Endodermal cell (in vitro differentiated cells): ENCODE measurements around the gene RMND1. TPM values are rescaled to one million over a fixed set of nuclear protein-coding genes. Genes with fewer than 3 reads are reported as not detected.

Source experiments
- DNase-seq: peaks from one replicate; pipeline ENCODE4 v3.0.0-alpha.2; 2017
- H3K27ac ChIP-seq: 2 replicates; pipeline ENCODE4 v1.5.1; 2013; ENCODE audit warnings: mild to moderate bottlenecking, low read depth, low read length, moderate library complexity
- H3K27me3 ChIP-seq: 2 replicates; pipeline ENCODE4 v1.6.1; 2013; ENCODE audit warnings: mild to moderate bottlenecking, low read length, moderate library complexity; ENCODE audit not compliant: insufficient read depth, control insufficient read depth, poor library complexity, severe bottlenecking
- H3K36me3 ChIP-seq: 2 replicates; pipeline ENCODE4 v1.7.0; 2013; ENCODE audit warnings: mild to moderate bottlenecking, low read length, moderate library complexity; ENCODE audit not compliant: control insufficient read depth, insufficient read depth
- H3K4me1 ChIP-seq: one replicate; pipeline ENCODE4 v1.7.0; 2013; ENCODE audit warnings: low read length; ENCODE audit not compliant: control insufficient read depth, insufficient read depth
- H3K4me3 ChIP-seq: 2 replicates; pipeline ENCODE4 v1.5.1; 2013; ENCODE audit warnings: mild to moderate bottlenecking, low read length, moderate library complexity
- H3K9ac ChIP-seq: 2 replicates; pipeline ENCODE4 v1.6.1; 2013; ENCODE audit warnings: mild to moderate bottlenecking, low read length, moderate library complexity; ENCODE audit not compliant: poor library complexity, severe bottlenecking; ENCODE audit errors: extremely low read depth
- H3K9me3 ChIP-seq: 2 replicates; pipeline ENCODE4 v1.6.1; 2013; ENCODE audit warnings: mild to moderate bottlenecking, low read length, moderate library complexity; ENCODE audit not compliant: control insufficient read depth
- H3K27ac Mint-ChIP-seq: 2 replicates; pipeline ENCODE4 v1.8.0; 2020; ENCODE audit warnings: mixed read lengths
- H3K27me3 Mint-ChIP-seq: 2 replicates; pipeline ENCODE4 v1.8.0; 2021; ENCODE audit warnings: mild to moderate bottlenecking, mixed read lengths; ENCODE audit not compliant: insufficient read depth
- H3K36me3 Mint-ChIP-seq: 2 replicates; pipeline ENCODE4 v1.8.0; 2020; ENCODE audit warnings: low read depth, mixed read lengths
- H3K4me1 Mint-ChIP-seq: 2 replicates; pipeline ENCODE4 v1.8.0; 2020; ENCODE audit warnings: mixed read lengths
- H3K4me3 Mint-ChIP-seq: 2 replicates; pipeline ENCODE4 v1.8.0; 2020; ENCODE audit warnings: mild to moderate bottlenecking, moderate library complexity, mixed read lengths
- H3K9me3 Mint-ChIP-seq: 2 replicates; pipeline ENCODE4 v1.8.0; 2020; ENCODE audit warnings: mild to moderate bottlenecking, mixed read lengths
- WGBS, 2 experiments: methylation state at CpG; one replicate each; pipeline versions ENCODE4 v1.1.5 to v1.1.7; 2013; ENCODE audit warnings: missing lambda C conversion rate in 2 of 2, mixed read lengths in 1 of 2; ENCODE audit not compliant: insufficient coverage in 1 of 2, insufficient read length in 1 of 2; 5-methylcytosine and 5-hydroxymethylcytosine counted together
- total RNA-seq, 2 donors: library from RNA; stranded (reverse); fragmentation: NEBNext Ultra II Directional in 1 of 2; extraction: Animal tissue kit (Norgen Biotek cat#: 25700) in 1 of 2; gene quantifications; 2 replicates in 1 of 2; 3 replicates in 1 of 2; pipeline ENCODE4 v1.2.1, GENCODE V29; 2021
- TF ChIP-seq, protein P1 (sequence below): fragments of 200-600 bp; sonication (generic); conservative IDR thresholded peaks from 2 replicates; pipeline ENCODE4 v1.5.0; 2021; ENCODE audit warnings: antibody characterized with exemption, mild to moderate bottlenecking

RMND1 gene
- total RNA-seq, 2 donors from 2014 or later, result 40.8 to 45.4 TPM

DNA sequence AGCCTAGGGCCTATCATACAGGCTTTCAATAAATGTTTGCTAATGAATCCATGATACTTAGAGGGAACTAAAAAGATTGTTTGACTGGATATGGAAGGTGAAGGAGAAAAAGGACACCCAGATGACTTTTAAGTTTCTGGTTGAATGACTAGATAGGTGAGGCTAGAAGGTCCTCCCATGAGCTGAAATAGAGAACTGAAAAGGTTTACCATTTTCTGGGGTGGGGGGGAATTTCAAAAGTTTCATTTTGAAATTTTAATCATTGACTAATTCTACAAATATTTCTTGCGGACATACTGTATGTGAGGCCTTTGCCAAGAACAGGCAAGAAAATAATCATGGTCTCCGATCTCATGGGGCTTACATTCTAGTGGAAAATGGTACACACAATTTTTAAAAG, 42.7 kb downstream of the RMND1 start:
- Histone ChIP-seq H3K27me3 (no peaks in the 10 kb centered on the region), H3K9ac (no peak overlapping the region), H3K4me1 (no peaks in the 10 kb centered on the region), H3K4me3 (no peak overlapping the region), H3K36me3 (peaks cover 91% of the 10 kb centered on the region), H3K9me3 (peaks cover 19% of the 10 kb centered on the region), H3K27ac (no peak overlapping the region)
- Mint-ChIP-seq H3K4me3 (no peak overlapping the region), H3K27ac (peak overlapping the region; percentile 35), H3K27me3 (no peaks in the 10 kb centered on the region), H3K36me3 (peaks cover 81% of the 10 kb centered on the region), H3K9me3 (no peaks in the 10 kb centered on the region), H3K4me1 (peaks cover 9% of the 10 kb centered on the region)
- TF ChIP-seq, protein P1, sequence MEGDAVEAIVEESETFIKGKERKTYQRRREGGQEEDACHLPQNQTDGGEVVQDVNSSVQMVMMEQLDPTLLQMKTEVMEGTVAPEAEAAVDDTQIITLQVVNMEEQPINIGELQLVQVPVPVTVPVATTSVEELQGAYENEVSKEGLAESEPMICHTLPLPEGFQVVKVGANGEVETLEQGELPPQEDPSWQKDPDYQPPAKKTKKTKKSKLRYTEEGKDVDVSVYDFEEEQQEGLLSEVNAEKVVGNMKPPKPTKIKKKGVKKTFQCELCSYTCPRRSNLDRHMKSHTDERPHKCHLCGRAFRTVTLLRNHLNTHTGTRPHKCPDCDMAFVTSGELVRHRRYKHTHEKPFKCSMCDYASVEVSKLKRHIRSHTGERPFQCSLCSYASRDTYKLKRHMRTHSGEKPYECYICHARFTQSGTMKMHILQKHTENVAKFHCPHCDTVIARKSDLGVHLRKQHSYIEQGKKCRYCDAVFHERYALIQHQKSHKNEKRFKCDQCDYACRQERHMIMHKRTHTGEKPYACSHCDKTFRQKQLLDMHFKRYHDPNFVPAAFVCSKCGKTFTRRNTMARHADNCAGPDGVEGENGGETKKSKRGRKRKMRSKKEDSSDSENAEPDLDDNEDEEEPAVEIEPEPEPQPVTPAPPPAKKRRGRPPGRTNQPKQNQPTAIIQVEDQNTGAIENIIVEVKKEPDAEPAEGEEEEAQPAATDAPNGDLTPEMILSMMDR, result no peak
- 94 to 96% methylated on average over 2 of the region's 2 CpGs for WGBS, 2 experiments
- no peak for DNase-seq

DNA sequence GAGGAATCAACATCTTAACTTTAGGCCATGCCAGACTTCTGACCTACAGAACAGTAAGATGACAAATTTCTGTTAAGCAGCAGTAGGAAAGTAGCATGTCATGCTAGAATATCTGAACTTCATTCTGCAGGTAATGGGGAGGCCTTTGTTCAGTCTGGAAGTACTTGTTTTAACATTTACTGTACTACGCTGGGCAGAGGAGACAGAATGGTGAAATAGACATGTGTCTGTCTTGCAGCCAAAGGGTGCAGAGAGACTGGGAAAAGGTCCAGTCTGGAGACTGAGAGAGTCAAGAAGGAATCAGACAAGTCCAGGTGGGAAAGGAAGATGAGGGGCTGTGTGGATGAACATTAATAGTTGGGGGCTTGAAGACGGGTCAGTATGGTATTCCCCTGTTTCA, 43.1 kb downstream of the RMND1 start:
- DNase-seq, result no peak
- H3K27me3 Mint-ChIP-seq, result no peaks in the 10 kb centered on the region
- no peak overlapping the region for H3K9ac ChIP-seq
- H3K9me3 Mint-ChIP-seq, result no peaks in the 10 kb centered on the region
- no peaks in the 10 kb centered on the region for H3K4me1 ChIP-seq
- no peak overlapping the region for H3K4me3 ChIP-seq
- peaks cover 10% of the 10 kb centered on the region for H3K4me1 Mint-ChIP-seq
- H3K27ac Mint-ChIP-seq, result peak overlapping the region; percentile 35
- H3K27me3 ChIP-seq, result no peaks in the 10 kb centered on the region
- no peak overlapping the region for H3K27ac ChIP-seq
- 99 to 100% methylated on average over 1 to 2 of the region's 2 CpGs for WGBS, 2 experiments
- H3K9me3 ChIP-seq, result peaks cover 15% of the 10 kb centered on the region
- H3K36me3 ChIP-seq, result peaks cover 89% of the 10 kb centered on the region
- H3K4me3 Mint-ChIP-seq, result no peak overlapping the region
- peaks cover 79% of the 10 kb centered on the region for H3K36me3 Mint-ChIP-seq
- TF ChIP-seq, protein P1, result no peak

DNA sequence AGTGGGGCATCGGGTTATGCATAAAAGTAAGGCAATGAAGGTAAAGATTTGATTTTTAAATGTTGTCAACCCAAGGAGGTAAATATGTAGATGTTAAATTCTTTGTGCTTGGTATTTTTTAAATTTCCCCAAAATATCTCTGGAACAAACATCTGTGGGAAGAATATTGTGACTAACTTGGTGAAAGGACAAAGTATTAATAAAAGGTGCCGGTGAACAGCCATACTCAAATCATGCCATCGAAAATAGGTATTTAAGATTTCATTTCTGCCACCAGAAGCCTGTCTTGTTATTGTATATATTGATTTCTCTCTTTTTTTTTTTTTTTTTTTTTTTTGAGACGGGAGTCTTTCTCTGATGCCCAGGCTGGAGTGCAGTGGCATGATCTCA, 48.0 kb downstream of the RMND1 start:
- Mint-ChIP-seq H3K27me3 (no peaks in the 10 kb centered on the region), H3K4me1 (peaks cover 34% of the 10 kb centered on the region), H3K4me3 (no peak overlapping the region), H3K27ac (no peak overlapping the region), H3K36me3 (peaks cover 67% of the 10 kb centered on the region), H3K9me3 (peaks cover 3% of the 10 kb centered on the region)
- no peak overlapping the region for H3K9ac ChIP-seq
- TF ChIP-seq, protein P1, result no peak
- H3K4me3 ChIP-seq, result no peak overlapping the region
- no peak for DNase-seq
- H3K9me3 ChIP-seq, result no peaks in the 10 kb centered on the region
- no peaks in the 10 kb centered on the region for H3K27me3 ChIP-seq
- H3K27ac ChIP-seq, result no peak overlapping the region
- peaks cover 71% of the 10 kb centered on the region for H3K36me3 ChIP-seq
- H3K4me1 ChIP-seq, result peaks cover 9% of the 10 kb centered on the region
- WGBS, 2 experiments, result 96 to 100% methylated on average over 1 to 3 of the region's 4 CpGs
